ENCODE data around the gene BST1. TPM values are rescaled to one million over a fixed set of nuclear protein-coding genes. Genes with fewer than 3 reads are reported as not detected.
A peak's percentile ranks its signal among the peaks of the same experiment; 100 is the strongest.

The BST1 gene
- total and polyA plus RNA-seq, 2 donors (not counting 1 experiment from before 2014, with no cell fraction given) = 15.7 to 48.8 TPM

DNA sequence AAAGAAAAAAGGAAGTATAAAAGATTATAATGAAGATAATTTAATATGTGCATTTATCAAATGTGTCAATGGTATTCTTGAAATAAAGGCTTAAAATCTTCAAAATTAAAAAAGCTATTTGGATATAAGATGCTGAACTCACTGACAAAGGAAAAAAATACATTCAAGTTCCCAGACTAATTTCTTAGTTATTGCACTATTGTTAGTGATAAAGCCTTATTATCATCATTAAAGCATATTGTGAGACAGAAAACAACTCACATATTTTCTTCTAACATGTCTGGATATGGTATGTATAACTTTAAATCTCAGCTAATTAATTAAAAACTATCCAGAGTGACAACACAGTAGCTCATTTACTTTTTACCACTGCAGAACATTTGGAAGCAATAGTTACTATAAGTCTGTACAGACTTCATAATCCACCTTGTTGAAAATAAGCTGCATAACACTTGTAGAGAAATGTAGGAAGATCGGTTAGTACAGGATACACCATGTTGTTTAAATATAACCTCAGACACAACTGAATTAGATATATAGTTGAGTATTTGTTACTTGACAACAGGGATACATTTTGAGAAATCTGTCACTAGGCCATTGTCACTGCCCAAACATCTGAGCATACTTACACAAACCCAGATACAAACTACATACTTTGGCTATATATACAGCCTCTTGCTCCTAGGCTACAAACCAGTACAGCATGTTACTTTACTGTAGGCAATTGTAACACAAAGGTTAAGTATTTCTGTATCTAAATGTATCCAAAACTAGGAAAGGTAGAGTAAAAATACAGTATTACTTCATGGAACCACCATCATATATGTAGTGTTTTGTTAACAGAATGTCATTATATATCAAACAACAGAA is 34.1 kb upstream of the BST1 start:
- peaks cover 3% of the 10 kb centered on the region for H3K4me1 ChIP-seq (ENCODE audit: control insufficient read depth, extremely low read depth, insufficient read depth, low read length)
- H3K36me3 ChIP-seq (ENCODE audit: control insufficient read depth, insufficient read depth, low read length) = no peaks in the 10 kb centered on the region
- peaks cover 35% of the 10 kb centered on the region for H3K79me2 ChIP-seq (ENCODE audit: control insufficient read depth, insufficient read depth, low read length)
- H3K9ac ChIP-seq (ENCODE audit: insufficient read depth, low read length) = no peak overlapping the region
- H3K27me3 ChIP-seq (ENCODE audit: control insufficient read depth, insufficient read depth, low read length) = no peaks in the 10 kb centered on the region
- H3K4me3 ChIP-seq (replicated peaks in 1 of 4; ENCODE audit: control extremely low read depth in 1 of 4, insufficient read depth in 1 of 4, low read depth in 3 of 4, low read length in 4 of 4) = no peak overlapping the region
- H2AFZ ChIP-seq (ENCODE audit: low read length) = peak overlapping the region; percentile 14
- no peak for TF ChIP-seq EZH2 (IDR thresholded peaks at IDR 0.05; ENCODE audit: low read length, missing control alignments)
- TF ChIP-seq, protein P1, sequence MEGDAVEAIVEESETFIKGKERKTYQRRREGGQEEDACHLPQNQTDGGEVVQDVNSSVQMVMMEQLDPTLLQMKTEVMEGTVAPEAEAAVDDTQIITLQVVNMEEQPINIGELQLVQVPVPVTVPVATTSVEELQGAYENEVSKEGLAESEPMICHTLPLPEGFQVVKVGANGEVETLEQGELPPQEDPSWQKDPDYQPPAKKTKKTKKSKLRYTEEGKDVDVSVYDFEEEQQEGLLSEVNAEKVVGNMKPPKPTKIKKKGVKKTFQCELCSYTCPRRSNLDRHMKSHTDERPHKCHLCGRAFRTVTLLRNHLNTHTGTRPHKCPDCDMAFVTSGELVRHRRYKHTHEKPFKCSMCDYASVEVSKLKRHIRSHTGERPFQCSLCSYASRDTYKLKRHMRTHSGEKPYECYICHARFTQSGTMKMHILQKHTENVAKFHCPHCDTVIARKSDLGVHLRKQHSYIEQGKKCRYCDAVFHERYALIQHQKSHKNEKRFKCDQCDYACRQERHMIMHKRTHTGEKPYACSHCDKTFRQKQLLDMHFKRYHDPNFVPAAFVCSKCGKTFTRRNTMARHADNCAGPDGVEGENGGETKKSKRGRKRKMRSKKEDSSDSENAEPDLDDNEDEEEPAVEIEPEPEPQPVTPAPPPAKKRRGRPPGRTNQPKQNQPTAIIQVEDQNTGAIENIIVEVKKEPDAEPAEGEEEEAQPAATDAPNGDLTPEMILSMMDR (conservative IDR thresholded peaks at IDR 0.05 in 1 of 2, IDR thresholded peaks at IDR 0.05 in 1 of 2; ENCODE audit: low read depth in 1 of 2, low read length in 2 of 2) = no peak
- no peak for DNase-seq (ENCODE audit: low read depth in 2 of 2)
- H3K9me3 ChIP-seq (ENCODE audit: control insufficient read depth, insufficient read depth, low read depth, low read length) = no peaks in the 10 kb centered on the region
- no peak overlapping the region for H3K27ac ChIP-seq (ENCODE audit: insufficient read depth, low read length)
- no peaks in the 10 kb centered on the region for H4K20me1 ChIP-seq (ENCODE audit: control insufficient read depth, extremely low read depth, insufficient read depth, low read length)
- no peak overlapping the region for H3K4me2 ChIP-seq (ENCODE audit: extremely low read depth, insufficient read depth, low read length)

DNA sequence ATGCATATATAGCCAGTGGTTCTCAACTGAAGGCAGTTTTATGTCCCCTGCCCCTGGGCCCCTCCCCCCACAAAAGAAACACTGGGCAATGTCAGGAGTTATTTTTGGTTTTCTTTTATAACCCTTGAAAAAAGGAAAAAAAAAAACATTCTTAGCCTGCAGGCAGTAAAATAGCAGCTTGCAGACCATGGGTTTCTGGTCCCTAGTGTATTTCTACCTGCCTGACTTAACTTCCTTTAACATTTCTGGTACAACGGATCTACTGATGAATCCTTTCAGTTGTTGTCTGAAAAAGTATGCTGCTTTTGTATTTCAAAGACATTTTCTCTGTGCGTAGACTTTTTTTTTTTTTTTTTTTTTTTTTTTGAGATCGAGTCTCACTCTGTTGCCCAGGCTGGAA is 32.3 kb upstream of the BST1 start:
- H3K36me3 ChIP-seq (ENCODE audit: control insufficient read depth, insufficient read depth, low read length) = no peaks in the 10 kb centered on the region
- H4K20me1 ChIP-seq (ENCODE audit: control insufficient read depth, extremely low read depth, insufficient read depth, low read length) = no peaks in the 10 kb centered on the region
- TF ChIP-seq, protein P1 (conservative IDR thresholded peaks at IDR 0.05 in 1 of 2, IDR thresholded peaks at IDR 0.05 in 1 of 2; ENCODE audit: low read depth in 1 of 2, low read length in 2 of 2) = no peak
- TF ChIP-seq EZH2 (IDR thresholded peaks at IDR 0.05; ENCODE audit: low read length, missing control alignments) = no peak
- no peak overlapping the region for H3K9ac ChIP-seq (ENCODE audit: insufficient read depth, low read length)
- DNase-seq (ENCODE audit: low read depth in 2 of 2) = no peak
- no peaks in the 10 kb centered on the region for H3K27me3 ChIP-seq (ENCODE audit: control insufficient read depth, insufficient read depth, low read length)
- H3K4me3 ChIP-seq (replicated peaks in 1 of 4; ENCODE audit: control extremely low read depth in 1 of 4, insufficient read depth in 1 of 4, low read depth in 3 of 4, low read length in 4 of 4) = no peak overlapping the region
- no peak overlapping the region for H3K27ac ChIP-seq (ENCODE audit: insufficient read depth, low read length)
- H3K9me3 ChIP-seq (ENCODE audit: control insufficient read depth, insufficient read depth, low read depth, low read length) = no peaks in the 10 kb centered on the region
- H3K79me2 ChIP-seq (ENCODE audit: control insufficient read depth, insufficient read depth, low read length) = peaks cover 52% of the 10 kb centered on the region
- H3K4me1 ChIP-seq (ENCODE audit: control insufficient read depth, extremely low read depth, insufficient read depth, low read length) = peaks cover 3% of the 10 kb centered on the region
- no peak overlapping the region for H3K4me2 ChIP-seq (ENCODE audit: extremely low read depth, insufficient read depth, low read length)
- H2AFZ ChIP-seq (ENCODE audit: low read length) = no peak overlapping the region

DNA sequence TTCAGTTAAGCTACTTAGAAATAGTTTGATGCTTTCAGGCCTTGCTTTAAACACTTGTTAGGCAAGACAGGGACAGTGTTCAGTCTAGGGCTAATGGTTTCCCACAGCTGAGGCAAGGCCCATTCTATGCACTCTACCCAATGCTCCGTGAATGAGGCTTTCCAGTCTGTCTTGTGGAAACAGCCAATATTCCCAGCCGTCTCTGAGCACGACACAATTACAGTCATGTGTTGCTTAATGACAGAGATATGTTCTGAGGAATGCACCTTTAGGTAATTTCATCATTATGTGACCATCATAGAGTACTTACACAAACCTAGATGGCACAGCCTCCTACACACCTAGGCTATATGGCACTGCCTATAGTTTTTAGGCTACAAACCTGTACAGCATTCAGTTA is 30.8 kb upstream of the BST1 start:
- TF ChIP-seq, protein P1 (conservative IDR thresholded peaks at IDR 0.05 in 1 of 2, IDR thresholded peaks at IDR 0.05 in 1 of 2; ENCODE audit: low read depth in 1 of 2, low read length in 2 of 2) = no peak
- TF ChIP-seq EZH2 (IDR thresholded peaks at IDR 0.05; ENCODE audit: low read length, missing control alignments) = no peak
- Histone ChIP-seq H3K9ac (ENCODE audit: insufficient read depth, low read length) (no peak overlapping the region), H3K9me3 (ENCODE audit: control insufficient read depth, insufficient read depth, low read depth, low read length) (no peaks in the 10 kb centered on the region), H3K4me3 (replicated peaks in 1 of 4; ENCODE audit: control extremely low read depth in 1 of 4, insufficient read depth in 1 of 4, low read depth in 3 of 4, low read length in 4 of 4) (no peak overlapping the region), H3K4me2 (ENCODE audit: extremely low read depth, insufficient read depth, low read length) (no peak overlapping the region), H2AFZ (ENCODE audit: low read length) (no peak overlapping the region), H3K27me3 (ENCODE audit: control insufficient read depth, insufficient read depth, low read length) (no peaks in the 10 kb centered on the region), H3K36me3 (ENCODE audit: control insufficient read depth, insufficient read depth, low read length) (no peaks in the 10 kb centered on the region), H4K20me1 (ENCODE audit: control insufficient read depth, extremely low read depth, insufficient read depth, low read length) (no peaks in the 10 kb centered on the region), H3K27ac (ENCODE audit: insufficient read depth, low read length) (no peak overlapping the region), H3K4me1 (ENCODE audit: control insufficient read depth, extremely low read depth, insufficient read depth, low read length) (peaks cover 2% of the 10 kb centered on the region), H3K79me2 (ENCODE audit: control insufficient read depth, insufficient read depth, low read length) (peaks cover 67% of the 10 kb centered on the region)
- DNase-seq (ENCODE audit: low read depth in 2 of 2) = no peak
